NT2/D1 (cell line): ENCODE measurements around the gene MVK.
"Not testable (repeated sequence)": the region's sequence is repeated elsewhere in the genome, so short reads cannot be mapped to it uniquely, and the experiment has no call there.

ENCODE experiments used
- DNase-seq: peaks from one replicate; pipeline ENCODE4 v3.0.0-alpha.2; 2011; ENCODE audit warnings: low read depth, low spot score
- H3K27me3 ChIP-seq: 2 replicates; pipeline ENCODE4 v1.6.0; 2011; ENCODE audit warnings: mild to moderate bottlenecking; ENCODE audit not compliant: insufficient read length, insufficient read depth
- H3K36me3 ChIP-seq: 2 replicates; pipeline ENCODE4 v1.6.1; 2011; ENCODE audit warnings: mild to moderate bottlenecking, low read length, mixed read lengths; ENCODE audit not compliant: insufficient read depth, insufficient read length
- H3K4me1 ChIP-seq: 2 replicates; pipeline ENCODE4 v1.5.1; 2011; ENCODE audit not compliant: insufficient read depth, insufficient read length
- H3K4me3 ChIP-seq: 2 replicates; pipeline ENCODE4 v1.5.1; 2011; ENCODE audit warnings: low read depth; ENCODE audit not compliant: insufficient read length
- H3K9ac ChIP-seq: 2 replicates; pipeline ENCODE4 v1.6.0; 2011; ENCODE audit warnings: low read depth; ENCODE audit not compliant: insufficient read length
- H3K9me3 ChIP-seq: 2 replicates; pipeline ENCODE4 v1.5.1; 2011; ENCODE audit warnings: mild to moderate bottlenecking, low read length; ENCODE audit not compliant: insufficient read depth
- SUZ12 ChIP-seq: IDR thresholded peaks from 2 replicates; pipeline ENCODE4 v1.6.1; 2011; ENCODE audit not compliant: insufficient read length, insufficient read depth; ENCODE audit errors: extremely low read depth
- YY1 ChIP-seq: IDR thresholded peaks from 2 replicates; pipeline ENCODE4 v1.6.1; 2011; ENCODE audit not compliant: insufficient read length, insufficient read depth
- ZNF274 ChIP-seq: IDR thresholded peaks from 2 replicates; pipeline ENCODE4 v1.6.1; 2011; ENCODE audit warnings: mild to moderate bottlenecking, low read depth, low read length

MVK gene

GRCh38 chr12:109600481-109600880, 26.9 kb downstream of the MVK start:
- no peaks in the 10 kb centered on the region for H3K9me3 ChIP-seq
- H3K4me1 ChIP-seq = peaks cover 17% of the 10 kb centered on the region
- H3K9ac ChIP-seq = no peak overlapping the region
- TF ChIP-seq SUZ12 (no peak), ZNF274 (no peak), YY1 (no peak)
- no peak overlapping the region for H3K4me3 ChIP-seq
- H3K36me3 ChIP-seq = peaks cover 6% of the 10 kb centered on the region
- H3K27me3 ChIP-seq = no peaks in the 10 kb centered on the region
- no peak for DNase-seq

- no peak for TF ChIP-seq SUZ12
- TF ChIP-seq YY1 = no peak
- no peak for TF ChIP-seq ZNF274
- H3K4me1 ChIP-seq = peaks cover 18% of the 10 kb centered on the region
- no peaks in the 10 kb centered on the region for H3K9me3 ChIP-seq
- peaks cover 6% of the 10 kb centered on the region for H3K36me3 ChIP-seq
- no peaks in the 10 kb centered on the region for H3K27me3 ChIP-seq
- DNase-seq = no peak
- no peak overlapping the region for H3K4me3 ChIP-seq
- no peak overlapping the region for H3K9ac ChIP-seq
Observed at GRCh38 chr12:109600995-109601394, 27.4 kb downstream of the MVK start.

- no peak overlapping the region for H3K4me3 ChIP-seq
- H3K27me3 ChIP-seq = no peaks in the 10 kb centered on the region
- peaks cover 18% of the 10 kb centered on the region for H3K4me1 ChIP-seq
- H3K9me3 ChIP-seq = no peaks in the 10 kb centered on the region
- no peak overlapping the region for H3K9ac ChIP-seq
- TF ChIP-seq SUZ12 (no peak), YY1 (no peak), ZNF274 (no peak)
- no peak for DNase-seq
- H3K36me3 ChIP-seq = peaks cover 2% of the 10 kb centered on the region
Observed at GRCh38 chr12:109601557-109601956, 28.0 kb downstream of the MVK start.

GRCh38 chr12:109602132-109602531, 28.5 kb downstream of the MVK start:
- H3K9ac ChIP-seq, H3K27me3 ChIP-seq, H3K4me3 ChIP-seq, H3K36me3 ChIP-seq, H3K9me3 ChIP-seq, DNase-seq: not testable (repeated sequence)
- H3K4me1 ChIP-seq = peaks cover 21% of the 10 kb centered on the region

GRCh38 chr12:109604132-109604585, 30.6 kb downstream of the MVK start:
- Histone ChIP-seq H3K9ac (no peak overlapping the region), H3K36me3 (no peaks in the 10 kb centered on the region), H3K9me3 (no peaks in the 10 kb centered on the region), H3K4me1 (peaks cover 14% of the 10 kb centered on the region), H3K27me3 (no peaks in the 10 kb centered on the region), H3K4me3 (no peak overlapping the region)
- TF ChIP-seq SUZ12 = no peak
- no peak for TF ChIP-seq YY1
- no peak for TF ChIP-seq ZNF274
- DNase-seq = no peak

GRCh38 chr12:109605016-109605415, 31.4 kb downstream of the MVK start:
- Histone ChIP-seq H3K4me1 (peaks cover 12% of the 10 kb centered on the region), H3K27me3 (no peaks in the 10 kb centered on the region), H3K36me3 (no peaks in the 10 kb centered on the region), H3K9ac (no peak overlapping the region), H3K4me3 (no peak overlapping the region), H3K9me3 (no peaks in the 10 kb centered on the region)
- no peak for DNase-seq
- TF ChIP-seq SUZ12 = no peak
- TF ChIP-seq YY1 = no peak
- TF ChIP-seq ZNF274 = no peak

- H3K9ac ChIP-seq = no peak overlapping the region
- H3K27me3 ChIP-seq = no peaks in the 10 kb centered on the region
- no peaks in the 10 kb centered on the region for H3K9me3 ChIP-seq
- no peaks in the 10 kb centered on the region for H3K36me3 ChIP-seq
- peaks cover 12% of the 10 kb centered on the region for H3K4me1 ChIP-seq
- TF ChIP-seq SUZ12 = no peak
- no peak overlapping the region for H3K4me3 ChIP-seq
- DNase-seq = no peak
Observed at GRCh38 chr12:109605599-109606228, 32.1 kb downstream of the MVK start.
